ENCODE results near the gene BPI.
A peak's percentile ranks its signal among the peaks of the same experiment; 100 is the strongest.

BPI gene

DNA sequence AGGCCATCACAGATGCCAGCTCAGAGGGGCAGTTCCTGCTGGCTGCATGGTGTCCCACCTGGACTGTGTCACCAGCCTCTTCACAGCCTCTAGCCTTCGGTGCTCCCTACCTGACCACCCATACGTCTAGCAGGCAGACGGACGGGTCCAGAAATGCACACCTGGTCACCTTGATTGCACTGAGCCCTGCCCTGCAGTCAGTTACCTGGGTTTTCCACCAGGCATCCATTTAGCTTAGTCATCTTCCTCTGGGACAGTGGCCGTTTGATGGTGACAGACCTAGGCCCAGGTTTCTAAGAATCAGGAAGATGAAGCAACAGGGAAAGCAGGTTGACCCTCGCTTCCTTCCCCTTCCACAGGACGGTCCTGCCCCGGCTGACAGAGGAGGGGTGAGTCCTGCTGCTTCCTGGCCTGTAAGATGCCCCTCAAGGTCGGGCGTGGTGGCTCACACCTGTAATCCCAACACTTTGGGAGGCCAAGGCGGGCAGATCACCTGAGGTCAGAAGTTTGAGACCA, 9.8 kb upstream of the BPI start:
- H3K9me3 ChIP-seq (ENCODE audit: control insufficient read depth, low read length): no peaks in the 10 kb centered on the region
- H3K4me1 ChIP-seq (ENCODE audit: control insufficient read depth, insufficient read depth, low read length): peaks cover 29% of the 10 kb centered on the region
- H3K4me3 ChIP-seq (ENCODE audit: low read length): no peak overlapping the region
- no peaks in the 10 kb centered on the region for H3K27me3 ChIP-seq (replicated peaks; ENCODE audit: control insufficient read depth, insufficient read depth, low read length)
- no peaks in the 10 kb centered on the region for H3K36me3 ChIP-seq (ENCODE audit: control insufficient read depth, insufficient read depth, low read length, severe bottlenecking)
- H3K9ac ChIP-seq (ENCODE audit: low read length): no peak overlapping the region
- DNase-seq (ENCODE audit: low read depth): no peak

DNA sequence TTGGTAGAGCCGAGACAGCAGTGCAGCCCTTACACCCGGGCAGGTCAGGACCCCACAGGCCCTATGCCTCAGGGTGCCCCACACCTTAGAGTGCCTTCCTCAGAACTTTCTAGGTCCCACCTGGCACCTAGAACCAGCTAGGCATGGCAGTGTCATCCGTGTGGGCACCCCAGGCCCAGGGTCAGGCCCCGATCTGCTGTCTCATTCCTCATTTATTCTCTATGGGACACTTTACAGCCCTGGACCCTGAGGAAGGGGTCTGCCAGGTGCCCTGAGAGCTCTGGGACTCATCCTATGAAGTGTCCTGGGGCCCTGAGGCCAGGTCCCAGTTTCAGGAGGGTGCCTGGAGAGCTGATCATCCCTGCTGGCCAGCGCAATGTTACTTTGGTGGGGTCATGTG, 8.1 kb upstream of the BPI start:
- Histone ChIP-seq H3K36me3 (ENCODE audit: control insufficient read depth, insufficient read depth, low read length, severe bottlenecking) (no peaks in the 10 kb centered on the region), H3K27me3 (replicated peaks; ENCODE audit: control insufficient read depth, insufficient read depth, low read length) (no peaks in the 10 kb centered on the region), H3K9ac (ENCODE audit: low read length) (no peak overlapping the region), H3K4me3 (ENCODE audit: low read length) (no peak overlapping the region), H3K9me3 (ENCODE audit: control insufficient read depth, low read length) (no peaks in the 10 kb centered on the region), H3K4me1 (ENCODE audit: control insufficient read depth, insufficient read depth, low read length) (peaks cover 34% of the 10 kb centered on the region)
- DNase-seq (ENCODE audit: low read depth): no peak

DNA sequence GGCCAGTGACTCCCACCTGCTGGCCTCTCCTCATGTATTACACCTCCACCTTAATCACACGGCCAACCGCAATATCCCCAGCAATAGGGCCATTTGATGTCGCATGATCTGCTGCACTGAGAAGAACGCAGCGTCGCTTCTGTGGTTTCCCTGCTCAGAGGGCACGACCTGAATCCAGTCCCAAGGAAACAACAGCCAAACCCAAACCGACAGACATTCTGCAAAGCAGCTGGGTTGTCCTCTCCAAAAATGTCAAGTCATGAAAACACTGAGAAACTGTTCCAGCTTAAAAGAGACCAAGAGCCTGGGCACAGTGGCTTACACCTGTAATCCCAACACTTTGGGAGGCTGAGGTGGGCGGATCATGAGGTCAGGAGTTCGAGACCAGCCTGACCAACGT, 7.5 kb upstream of the BPI start:
- Histone ChIP-seq H3K4me3 (ENCODE audit: low read length) (no peak overlapping the region), H3K27me3 (replicated peaks; ENCODE audit: control insufficient read depth, insufficient read depth, low read length) (no peaks in the 10 kb centered on the region), H3K9me3 (ENCODE audit: control insufficient read depth, low read length) (no peaks in the 10 kb centered on the region), H3K36me3 (ENCODE audit: control insufficient read depth, insufficient read depth, low read length, severe bottlenecking) (no peaks in the 10 kb centered on the region), H3K4me1 (ENCODE audit: control insufficient read depth, insufficient read depth, low read length) (peaks cover 29% of the 10 kb centered on the region), H3K9ac (ENCODE audit: low read length) (no peak overlapping the region)
- no peak for DNase-seq (ENCODE audit: low read depth)

DNA sequence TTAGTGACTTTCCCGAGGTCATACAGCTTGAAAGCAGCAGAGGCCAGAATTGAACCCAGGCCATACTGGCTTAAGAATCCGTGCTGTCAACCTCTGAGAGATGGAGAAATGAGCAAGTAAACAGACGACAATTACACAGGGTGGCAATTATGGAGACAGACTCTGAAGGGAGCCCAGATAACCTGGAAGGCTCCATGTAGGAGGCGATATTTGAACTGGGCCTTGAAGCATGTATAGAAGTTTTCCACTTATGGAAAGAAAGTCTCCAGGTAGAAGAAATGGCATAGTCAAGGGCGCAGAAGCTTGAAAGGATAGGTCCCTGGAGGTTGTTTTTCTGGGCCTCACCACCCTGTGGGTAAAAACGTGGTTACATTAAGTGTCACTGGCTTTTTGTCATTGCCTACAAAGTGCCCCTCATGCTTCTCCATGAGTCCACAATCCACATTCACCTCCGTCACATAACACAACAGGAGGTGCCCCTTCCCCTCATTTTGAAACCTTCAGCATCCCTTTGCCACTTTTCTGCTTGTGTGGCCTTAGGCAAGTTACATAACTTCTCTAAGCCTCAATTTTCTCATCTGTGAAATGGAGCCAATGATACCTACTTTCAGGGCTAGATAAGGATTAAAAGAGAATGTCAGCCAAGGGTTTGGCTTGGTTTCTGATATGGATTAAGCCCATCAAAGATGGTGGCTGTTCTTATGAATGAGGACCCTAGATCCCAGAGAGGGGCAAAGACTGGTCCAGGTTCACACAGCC, 5.9 kb upstream of the BPI start:
- Histone ChIP-seq H3K4me3 (ENCODE audit: low read length) (no peak overlapping the region), H3K9ac (ENCODE audit: low read length) (peak overlapping the region; percentile 77), H3K36me3 (ENCODE audit: control insufficient read depth, insufficient read depth, low read length, severe bottlenecking) (no peaks in the 10 kb centered on the region), H3K4me1 (ENCODE audit: control insufficient read depth, insufficient read depth, low read length) (peaks cover 27% of the 10 kb centered on the region), H3K27me3 (replicated peaks; ENCODE audit: control insufficient read depth, insufficient read depth, low read length) (no peaks in the 10 kb centered on the region), H3K9me3 (ENCODE audit: control insufficient read depth, low read length) (no peaks in the 10 kb centered on the region)
- DNase-seq (ENCODE audit: low read depth): no peak

DNA sequence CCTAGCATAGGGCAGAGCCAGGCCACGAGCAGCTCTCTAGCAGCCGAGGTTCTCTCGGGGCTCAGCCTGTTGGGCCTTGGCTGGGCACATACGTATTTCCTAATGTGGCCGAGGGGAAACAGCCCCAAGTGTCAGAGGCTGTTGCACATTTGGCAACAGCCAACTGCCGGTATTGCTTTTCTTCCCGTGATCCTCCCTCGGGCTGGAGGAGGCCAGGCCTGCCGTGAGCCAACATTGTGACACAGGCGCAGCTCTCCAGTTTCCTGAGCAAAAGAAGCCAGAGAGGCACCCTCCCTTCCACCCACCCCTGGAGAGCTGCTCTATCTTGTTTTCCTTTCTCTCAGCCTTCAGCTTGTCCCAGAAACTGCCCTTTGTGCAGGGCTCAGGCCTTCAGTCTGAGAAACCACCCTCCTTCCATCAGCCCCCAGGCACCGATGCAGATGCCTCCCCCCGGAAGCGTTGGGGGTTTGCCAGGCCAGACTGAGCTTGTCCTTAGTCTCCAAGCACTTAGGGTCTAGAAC, 5.1 kb upstream of the BPI start:
- H3K27me3 ChIP-seq (replicated peaks; ENCODE audit: control insufficient read depth, insufficient read depth, low read length): no peaks in the 10 kb centered on the region
- H3K36me3 ChIP-seq (ENCODE audit: control insufficient read depth, insufficient read depth, low read length, severe bottlenecking): no peaks in the 10 kb centered on the region
- H3K9me3 ChIP-seq (ENCODE audit: control insufficient read depth, low read length): no peaks in the 10 kb centered on the region
- peaks cover 21% of the 10 kb centered on the region for H3K4me1 ChIP-seq (ENCODE audit: control insufficient read depth, insufficient read depth, low read length)
- H3K4me3 ChIP-seq (ENCODE audit: low read length): no peak overlapping the region
- H3K9ac ChIP-seq (ENCODE audit: low read length): peak overlapping the region; percentile 77
- DNase-seq (ENCODE audit: low read depth): peak; percentile 66

DNA sequence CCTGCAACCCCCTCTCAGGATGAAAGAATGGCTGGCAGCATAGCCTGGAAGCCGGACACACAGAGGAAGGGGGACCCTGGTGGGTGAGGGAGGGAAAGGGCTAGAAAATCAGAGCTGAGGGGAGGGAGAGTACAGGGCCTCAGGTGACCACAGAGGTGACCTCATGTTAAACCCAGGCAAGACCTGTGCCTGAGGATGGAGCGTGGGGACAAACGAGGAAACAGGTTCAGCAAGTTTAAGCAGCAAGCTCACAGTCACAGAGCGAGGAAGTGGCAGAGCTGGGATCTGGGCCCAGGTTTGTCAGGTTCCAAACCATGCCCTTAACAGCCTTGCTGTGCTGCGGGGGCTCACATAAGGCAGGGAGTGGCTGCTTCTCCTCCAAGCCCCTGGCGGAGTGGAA, 4.0 kb upstream of the BPI start:
- no peak overlapping the region for H3K4me3 ChIP-seq (ENCODE audit: low read length)
- no peaks in the 10 kb centered on the region for H3K36me3 ChIP-seq (ENCODE audit: control insufficient read depth, insufficient read depth, low read length, severe bottlenecking)
- no peaks in the 10 kb centered on the region for H3K9me3 ChIP-seq (ENCODE audit: control insufficient read depth, low read length)
- peaks cover 16% of the 10 kb centered on the region for H3K4me1 ChIP-seq (ENCODE audit: control insufficient read depth, insufficient read depth, low read length)
- DNase-seq (ENCODE audit: low read depth): no peak
- no peaks in the 10 kb centered on the region for H3K27me3 ChIP-seq (replicated peaks; ENCODE audit: control insufficient read depth, insufficient read depth, low read length)
- H3K9ac ChIP-seq (ENCODE audit: low read length): no peak overlapping the region

DNA sequence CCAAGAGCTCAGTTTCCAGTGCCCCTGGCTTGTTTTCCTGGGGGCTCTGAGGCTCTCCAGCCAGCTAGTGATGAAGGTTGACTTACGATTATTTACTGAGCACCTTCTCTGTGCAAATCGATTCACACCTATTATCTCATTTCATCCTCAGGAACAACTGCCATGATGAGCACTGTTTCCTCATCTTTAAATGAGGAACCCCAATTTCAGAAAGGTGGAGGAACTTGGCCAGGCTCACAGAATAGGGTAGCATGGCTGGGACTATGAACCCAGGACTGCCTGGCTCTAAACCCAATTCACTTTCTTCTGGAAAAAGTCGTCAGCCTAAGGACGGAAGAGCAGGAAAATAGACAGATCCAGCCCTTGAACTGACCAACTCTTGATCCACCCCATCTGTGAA, 3.5 kb upstream of the BPI start:
- Histone ChIP-seq H3K4me1 (ENCODE audit: control insufficient read depth, insufficient read depth, low read length) (peaks cover 16% of the 10 kb centered on the region), H3K4me3 (ENCODE audit: low read length) (no peak overlapping the region), H3K36me3 (ENCODE audit: control insufficient read depth, insufficient read depth, low read length, severe bottlenecking) (no peaks in the 10 kb centered on the region), H3K9ac (ENCODE audit: low read length) (no peak overlapping the region), H3K27me3 (replicated peaks; ENCODE audit: control insufficient read depth, insufficient read depth, low read length) (no peaks in the 10 kb centered on the region), H3K9me3 (ENCODE audit: control insufficient read depth, low read length) (no peaks in the 10 kb centered on the region)
- DNase-seq (ENCODE audit: low read depth): no peak

DNA sequence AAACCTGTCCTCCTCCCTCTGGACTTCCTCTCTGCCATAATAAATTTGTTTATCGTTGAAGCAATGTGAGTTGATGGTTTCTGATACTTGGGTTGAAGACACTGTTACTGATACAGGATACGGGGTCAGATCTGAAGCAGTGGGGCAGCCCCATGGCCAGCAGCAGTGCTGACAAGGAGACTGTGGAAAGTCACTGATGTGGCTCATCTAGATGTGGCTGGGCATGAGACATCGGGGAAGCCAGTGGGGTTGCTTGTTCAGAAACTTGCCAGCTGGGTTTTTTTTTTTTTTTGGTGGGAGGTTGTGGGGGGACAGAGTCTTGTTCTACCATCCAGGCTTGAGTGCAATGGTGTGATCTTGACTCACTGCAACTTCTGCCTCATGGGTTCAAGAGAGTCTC, 2.6 kb upstream of the BPI start:
- Histone ChIP-seq H3K4me1 (ENCODE audit: control insufficient read depth, insufficient read depth, low read length) (peaks cover 16% of the 10 kb centered on the region), H3K9me3 (ENCODE audit: control insufficient read depth, low read length) (no peaks in the 10 kb centered on the region), H3K9ac (ENCODE audit: low read length) (no peak overlapping the region), H3K27me3 (replicated peaks; ENCODE audit: control insufficient read depth, insufficient read depth, low read length) (no peaks in the 10 kb centered on the region), H3K4me3 (ENCODE audit: low read length) (no peak overlapping the region), H3K36me3 (ENCODE audit: control insufficient read depth, insufficient read depth, low read length, severe bottlenecking) (no peaks in the 10 kb centered on the region)
- no peak for DNase-seq (ENCODE audit: low read depth)

DNA sequence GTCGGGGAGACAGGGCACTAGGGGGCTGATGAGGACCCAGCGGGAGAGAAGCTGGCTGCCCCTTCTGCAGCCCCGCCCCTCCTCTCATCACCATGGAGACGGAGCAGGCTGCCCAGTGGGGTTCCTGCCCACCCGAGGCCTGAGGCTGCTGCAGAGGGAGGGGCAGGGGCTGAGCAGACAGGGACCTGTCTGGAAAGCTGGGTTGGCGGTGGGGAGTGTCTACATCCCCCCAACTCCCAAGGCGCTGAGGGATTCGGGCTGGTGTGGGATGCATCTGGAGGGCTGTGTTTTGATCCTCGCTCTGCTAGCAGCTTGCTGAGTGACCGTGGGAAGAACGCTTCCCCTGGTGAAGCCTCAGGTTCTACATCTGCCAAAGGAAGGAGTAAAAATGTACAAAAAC, 1.2 kb upstream of the BPI start:
- Histone ChIP-seq H3K4me1 (ENCODE audit: control insufficient read depth, insufficient read depth, low read length) (peaks cover 16% of the 10 kb centered on the region), H3K9ac (ENCODE audit: low read length) (no peak overlapping the region), H3K9me3 (ENCODE audit: control insufficient read depth, low read length) (no peaks in the 10 kb centered on the region), H3K27me3 (replicated peaks; ENCODE audit: control insufficient read depth, insufficient read depth, low read length) (no peaks in the 10 kb centered on the region), H3K4me3 (ENCODE audit: low read length) (no peak overlapping the region), H3K36me3 (ENCODE audit: control insufficient read depth, insufficient read depth, low read length, severe bottlenecking) (no peaks in the 10 kb centered on the region)
- DNase-seq (ENCODE audit: low read depth): no peak

DNA sequence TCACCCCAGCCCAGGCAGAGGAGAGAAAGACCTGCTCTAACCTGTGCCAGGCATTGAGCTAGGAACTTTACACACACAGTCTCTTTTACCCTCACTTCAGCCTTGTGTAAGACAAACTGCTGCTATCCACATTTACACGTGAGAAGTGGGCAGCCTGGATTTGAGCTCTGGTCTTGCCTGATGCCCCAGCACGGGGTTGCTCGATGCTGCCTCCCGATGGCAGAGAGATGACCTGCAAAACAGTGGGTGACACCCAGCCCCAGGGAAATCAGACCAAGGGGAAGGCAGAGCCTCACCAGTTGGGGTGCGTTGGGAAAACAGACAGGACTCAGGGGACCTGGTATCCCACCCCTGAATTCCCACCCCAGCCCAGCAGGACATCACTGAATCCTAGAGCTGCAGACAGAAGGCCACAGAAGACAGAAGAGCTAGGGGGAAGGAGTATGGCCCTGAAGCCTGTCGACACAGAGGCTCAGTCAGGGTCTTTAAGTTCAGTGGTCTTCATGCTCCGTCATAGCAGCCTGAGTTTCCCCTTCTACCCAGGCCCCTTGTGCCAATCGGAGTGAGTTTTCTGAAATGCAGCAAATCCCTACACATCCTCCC, 990 bp downstream of the BPI start:
- DNase-seq (ENCODE audit: low read depth): peak; percentile 43

DNA sequence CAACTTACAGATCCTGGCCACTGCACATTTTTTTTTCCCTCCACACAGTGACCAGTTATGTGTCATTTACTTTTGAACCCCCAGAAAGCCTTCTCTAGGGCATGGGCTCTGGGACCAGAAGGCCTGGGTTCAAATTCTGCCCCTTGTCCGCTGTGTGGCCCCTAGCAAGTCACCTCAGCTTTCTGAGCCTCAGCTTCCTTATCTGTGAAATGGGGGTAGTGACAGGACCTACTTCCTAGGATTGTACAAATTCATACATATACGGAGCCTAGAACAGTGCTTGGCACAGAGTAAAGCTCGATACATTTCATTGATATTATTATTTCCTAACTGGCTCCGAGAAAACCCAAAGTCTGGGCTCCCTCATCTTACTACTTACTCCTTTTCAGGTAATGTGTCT, 1.6 kb downstream of the BPI start:
- no peak for DNase-seq (ENCODE audit: low read depth)
- no peak overlapping the region for H3K4me3 ChIP-seq (ENCODE audit: low read length)
- H3K9ac ChIP-seq (ENCODE audit: low read length): no peak overlapping the region
- H3K4me1 ChIP-seq (ENCODE audit: control insufficient read depth, insufficient read depth, low read length): no peaks in the 10 kb centered on the region
- no peaks in the 10 kb centered on the region for H3K27me3 ChIP-seq (replicated peaks; ENCODE audit: control insufficient read depth, insufficient read depth, low read length)
- H3K9me3 ChIP-seq (ENCODE audit: control insufficient read depth, low read length): no peaks in the 10 kb centered on the region
- no peaks in the 10 kb centered on the region for H3K36me3 ChIP-seq (ENCODE audit: control insufficient read depth, insufficient read depth, low read length, severe bottlenecking)

More for the DNA sequence above, 990 bp downstream of the BPI start:
- Histone ChIP-seq H3K9ac (ENCODE audit: low read length) (no peak overlapping the region), H3K4me1 (ENCODE audit: control insufficient read depth, insufficient read depth, low read length) (no peaks in the 10 kb centered on the region), H3K4me3 (ENCODE audit: low read length) (no peak overlapping the region), H3K36me3 (ENCODE audit: control insufficient read depth, insufficient read depth, low read length, severe bottlenecking) (no peaks in the 10 kb centered on the region), H3K27me3 (replicated peaks; ENCODE audit: control insufficient read depth, insufficient read depth, low read length) (no peaks in the 10 kb centered on the region), H3K9me3 (ENCODE audit: control insufficient read depth, low read length) (no peaks in the 10 kb centered on the region)

Data from adipocyte (in vitro differentiated cells).